Activated T-helper 1 cell treated with anti-CD3 and anti-CD28 coated beads, Interleukin-12 subunit alpha, Interleukin-12 subunit beta, Interleukin-2, Interleukin-4 antibody, amounts not matched to agents 30 ng/mL and 10 ng/mL and 1 ng/mL, durations not matched to agents 14 hours and 24 hours and 36 hours (primary cell): ENCODE results near the gene SMIM31. TPM values are rescaled to one million over a fixed set of nuclear protein-coding genes. Genes with fewer than 3 reads are reported as not detected.

Source experiments
- DNase-seq: peaks from one replicate; pipeline ENCODE4 v3.0.0; 2021; ENCODE audit warnings: low spot score
- H3K27ac Mint-ChIP-seq: one replicate; pipeline ENCODE4 v1.8.0; 2021; ENCODE audit warnings: mild to moderate bottlenecking, mixed read lengths
- H3K27me3 Mint-ChIP-seq: one replicate; pipeline ENCODE4 v1.8.0; 2022; ENCODE audit warnings: mild to moderate bottlenecking, moderate library complexity, mixed read lengths; ENCODE audit not compliant: insufficient read depth
- H3K36me3 Mint-ChIP-seq: one replicate; pipeline ENCODE4 v1.8.0; 2021; ENCODE audit warnings: low read depth, mixed read lengths
- H3K4me1 Mint-ChIP-seq: one replicate; pipeline ENCODE4 v1.8.0; 2021; ENCODE audit warnings: low read depth, mixed read lengths
- H3K4me3 Mint-ChIP-seq: one replicate; pipeline ENCODE4 v1.8.0; 2021; ENCODE audit warnings: mild to moderate bottlenecking, moderate library complexity, mixed read lengths
- H3K9me3 Mint-ChIP-seq: one replicate; pipeline ENCODE4 v1.8.0; 2021; ENCODE audit warnings: mixed read lengths
- intact Hi-C: fragments of 100-400 bp; cut with micrococcal nuclease; formaldehyde crosslinking; loops from one replicate; pipeline ENCODE4 v1.15.1; 2024
- total RNA-seq: library from RNA; stranded (reverse); gene quantifications from 2 replicates; pipeline ENCODE4 v1.2.3, GENCODE V29; 2022

The SMIM31 gene
- total RNA-seq, result not detected in 2 replicates

- no peaks in the 10 kb centered on the region for H3K4me1 Mint-ChIP-seq
- no peaks in the 10 kb centered on the region for H3K36me3 Mint-ChIP-seq
- DNase-seq, result no peak
- H3K27ac Mint-ChIP-seq, result no peak within 1 kb of the TSS
- no peaks in the 10 kb centered on the region for H3K27me3 Mint-ChIP-seq
- H3K9me3 Mint-ChIP-seq, result no peaks in the 10 kb centered on the region
- intact Hi-C loops, result no loop called here
- no peak within 1 kb of the TSS for H3K4me3 Mint-ChIP-seq
Measured at GRCh38 chr4:164753873-164754488, at the start of gene SMIM31. Gene SMIM31, plus strand, starts transcription at chr4:164754131. Its CDS starts 16,313 bp downstream, at chr4:164770444.

- intact Hi-C loops, result no loop called here
- peaks cover 5% of the 10 kb centered on the region for H3K27me3 Mint-ChIP-seq
Measured at GRCh38 chr4:164706675-164707074, 47.3 kb upstream of the SMIM31 start.

GRCh38 chr4:164716901-164717300 lies 37.0 kb upstream of the SMIM31 start:
- H3K4me3 Mint-ChIP-seq, result no peak overlapping the region
- H3K9me3 Mint-ChIP-seq, result no peaks in the 10 kb centered on the region
- H3K27me3 Mint-ChIP-seq, result peaks cover 4% of the 10 kb centered on the region
- DNase-seq, result no peak
- H3K27ac Mint-ChIP-seq, result no peak overlapping the region
- intact Hi-C loops, result no loop called here
- no peaks in the 10 kb centered on the region for H3K36me3 Mint-ChIP-seq
- no peaks in the 10 kb centered on the region for H3K4me1 Mint-ChIP-seq

More at GRCh38 chr4:164706675-164707074, 47.3 kb upstream of the SMIM31 start:
- Mint-ChIP-seq H3K4me1 (peaks cover under 1% of the 10 kb centered on the region), H3K4me3 (no peak overlapping the region), H3K36me3 (no peaks in the 10 kb centered on the region), H3K27ac (no peak overlapping the region), H3K9me3 (no peaks in the 10 kb centered on the region)
- DNase-seq, result no peak

DNA sequence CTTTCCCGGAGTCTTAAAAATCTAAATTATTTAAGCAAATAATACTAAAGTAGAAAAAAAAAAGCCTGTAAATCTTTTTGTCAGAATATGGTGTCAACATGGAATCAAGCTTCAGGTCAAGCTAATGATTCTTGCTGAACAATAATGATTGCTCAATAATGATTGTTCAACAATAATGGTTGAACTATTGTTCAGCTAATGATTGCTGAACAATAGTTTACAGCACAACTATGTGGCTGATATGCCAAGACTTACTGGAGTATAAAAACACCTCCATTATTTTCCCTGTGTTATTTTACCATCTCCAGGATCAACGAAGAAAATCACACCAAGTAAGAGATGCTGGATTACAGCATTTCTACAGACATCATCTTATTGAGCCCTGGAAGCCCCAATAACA lies 35.1 kb upstream of the SMIM31 start:
- DNase-seq, result no peak
- H3K4me1 Mint-ChIP-seq, result no peaks in the 10 kb centered on the region
- H3K4me3 Mint-ChIP-seq, result no peak overlapping the region
- no peak overlapping the region for H3K27ac Mint-ChIP-seq
- H3K36me3 Mint-ChIP-seq, result no peaks in the 10 kb centered on the region
- intact Hi-C loops, result no loop called here
- peaks cover 4% of the 10 kb centered on the region for H3K27me3 Mint-ChIP-seq
- no peaks in the 10 kb centered on the region for H3K9me3 Mint-ChIP-seq

GRCh38 chr4:164725066-164725465 lies 28.9 kb upstream of the SMIM31 start:
- no peaks in the 10 kb centered on the region for H3K9me3 Mint-ChIP-seq
- no peak overlapping the region for H3K4me3 Mint-ChIP-seq
- intact Hi-C loops, result no loop called here
- H3K27me3 Mint-ChIP-seq, result peaks cover 5% of the 10 kb centered on the region
- H3K4me1 Mint-ChIP-seq, result peaks cover 10% of the 10 kb centered on the region
- no peak for DNase-seq
- no peaks in the 10 kb centered on the region for H3K36me3 Mint-ChIP-seq
- H3K27ac Mint-ChIP-seq, result no peak overlapping the region

DNA sequence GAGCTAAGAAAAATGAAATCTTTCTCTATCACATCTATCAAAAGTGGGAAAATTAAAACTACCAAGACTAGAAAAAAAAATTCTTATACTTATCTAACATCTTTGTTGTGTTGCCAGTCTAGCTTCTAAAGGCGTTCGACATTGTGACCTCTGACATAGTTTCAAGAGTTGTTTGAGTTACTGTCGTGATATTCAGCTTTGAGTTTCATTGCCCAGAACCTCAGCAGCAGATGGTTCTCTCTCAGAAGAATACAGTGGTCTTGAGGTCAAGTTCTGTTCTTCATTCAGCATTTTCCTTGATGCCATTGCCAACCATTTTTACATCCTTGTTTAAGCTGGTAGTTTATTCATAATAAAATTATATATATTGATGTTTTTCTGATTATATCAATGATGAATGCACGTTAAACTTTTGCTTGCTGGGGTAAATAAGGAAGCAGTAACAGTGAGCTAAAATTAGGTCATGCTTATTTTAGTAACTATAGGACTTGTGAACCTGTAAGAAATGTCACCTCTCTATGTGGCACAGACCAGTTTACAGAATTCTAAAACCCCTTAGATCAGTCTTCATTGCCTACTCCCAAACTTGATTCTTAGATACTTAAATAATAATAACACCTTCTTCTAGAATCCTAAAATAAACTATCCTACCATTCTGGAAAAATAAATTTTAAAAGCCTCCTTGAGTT lies 23.1 kb upstream of the SMIM31 start:
- no peak for DNase-seq
- Mint-ChIP-seq H3K9me3 (no peaks in the 10 kb centered on the region), H3K36me3 (no peaks in the 10 kb centered on the region), H3K4me3 (no peak overlapping the region), H3K4me1 (no peaks in the 10 kb centered on the region), H3K27me3 (peaks cover 3% of the 10 kb centered on the region), H3K27ac (no peak overlapping the region)
- intact Hi-C loops, result no loop called here

GRCh38 chr4:164731827-164732474 lies 22.0 kb upstream of the SMIM31 start:
- intact Hi-C loops, result loop anchor here (2.0 kb wide), 2 partner anchors 31 to 1181 kb away; no protein-coding TSS in a partner anchor
- Mint-ChIP-seq H3K36me3 (no peaks in the 10 kb centered on the region), H3K9me3 (no peaks in the 10 kb centered on the region), H3K27ac (no peak overlapping the region), H3K4me3 (no peak overlapping the region), H3K4me1 (no peaks in the 10 kb centered on the region), H3K27me3 (peaks cover 3% of the 10 kb centered on the region)
- DNase-seq, result no peak

DNA sequence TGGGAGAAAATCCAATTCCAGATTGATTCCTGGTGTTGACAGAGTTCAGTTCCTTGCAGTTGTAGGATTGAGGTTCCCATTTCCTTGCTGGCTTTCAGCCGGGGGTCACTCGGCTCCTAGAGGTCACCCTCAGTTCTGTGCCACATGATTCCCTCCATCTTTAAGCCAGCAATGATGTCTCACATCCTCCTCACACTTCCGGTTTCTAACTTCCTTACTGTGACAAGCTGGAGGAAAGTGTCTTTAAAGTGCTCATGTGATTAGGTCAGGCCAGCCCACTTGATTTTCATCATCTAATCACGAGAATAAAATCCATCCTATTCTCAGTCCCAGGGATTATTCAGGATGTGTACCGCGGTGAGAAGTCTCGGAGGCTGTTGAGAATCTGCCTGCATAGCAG lies 19.4 kb upstream of the SMIM31 start:
- DNase-seq, result no peak
- Mint-ChIP-seq H3K27ac (no peak overlapping the region), H3K36me3 (no peaks in the 10 kb centered on the region), H3K4me3 (no peak overlapping the region), H3K4me1 (no peaks in the 10 kb centered on the region), H3K9me3 (no peaks in the 10 kb centered on the region), H3K27me3 (no peaks in the 10 kb centered on the region)
- intact Hi-C loops, result no loop called here

- H3K9me3 Mint-ChIP-seq, result no peaks in the 10 kb centered on the region
- intact Hi-C loops, result loop anchor here (1.0 kb wide), 1 partner anchor 1198 kb away; no protein-coding TSS in a partner anchor
- H3K27ac Mint-ChIP-seq, result no peak overlapping the region
- H3K4me3 Mint-ChIP-seq, result no peak overlapping the region
- H3K36me3 Mint-ChIP-seq, result no peaks in the 10 kb centered on the region
- H3K27me3 Mint-ChIP-seq, result no peaks in the 10 kb centered on the region
- H3K4me1 Mint-ChIP-seq, result no peaks in the 10 kb centered on the region
- no peak for DNase-seq
Measured at GRCh38 chr4:164748375-164748774, 5.6 kb upstream of the SMIM31 start.

DNA sequence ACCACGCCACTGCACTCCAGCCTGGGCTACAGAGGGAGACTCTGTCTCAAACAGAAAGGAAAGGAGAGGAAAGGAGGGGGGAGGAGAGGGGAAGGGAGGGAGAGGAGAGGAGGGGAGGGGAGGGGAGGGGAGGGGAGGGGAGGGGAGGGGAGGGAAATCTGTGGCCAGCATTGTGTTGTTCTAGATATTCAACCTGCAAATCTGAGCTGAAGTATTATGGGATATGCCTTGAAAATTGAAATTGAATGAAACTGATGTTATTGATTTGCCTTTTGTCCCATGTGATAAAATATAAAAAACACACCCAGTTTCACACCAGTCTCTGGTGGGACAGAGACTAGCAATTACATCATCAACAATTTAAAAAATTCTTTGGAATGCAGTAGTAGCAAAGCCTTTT lies 1.5 kb downstream of the SMIM31 start:
- intact Hi-C loops, result no loop called here
- Mint-ChIP-seq H3K27me3 (no peaks in the 10 kb centered on the region), H3K4me3 (no peak overlapping the region), H3K36me3 (no peaks in the 10 kb centered on the region), H3K4me1 (no peaks in the 10 kb centered on the region), H3K9me3 (no peaks in the 10 kb centered on the region), H3K27ac (no peak overlapping the region)
- no peak for DNase-seq

GRCh38 chr4:164756686-164757085 lies 2.8 kb downstream of the SMIM31 start:
- Mint-ChIP-seq H3K27ac (no peak overlapping the region), H3K4me1 (no peaks in the 10 kb centered on the region), H3K27me3 (no peaks in the 10 kb centered on the region), H3K36me3 (no peaks in the 10 kb centered on the region), H3K9me3 (no peaks in the 10 kb centered on the region), H3K4me3 (no peak overlapping the region)
- no peak for DNase-seq
- intact Hi-C loops, result no loop called here

DNA sequence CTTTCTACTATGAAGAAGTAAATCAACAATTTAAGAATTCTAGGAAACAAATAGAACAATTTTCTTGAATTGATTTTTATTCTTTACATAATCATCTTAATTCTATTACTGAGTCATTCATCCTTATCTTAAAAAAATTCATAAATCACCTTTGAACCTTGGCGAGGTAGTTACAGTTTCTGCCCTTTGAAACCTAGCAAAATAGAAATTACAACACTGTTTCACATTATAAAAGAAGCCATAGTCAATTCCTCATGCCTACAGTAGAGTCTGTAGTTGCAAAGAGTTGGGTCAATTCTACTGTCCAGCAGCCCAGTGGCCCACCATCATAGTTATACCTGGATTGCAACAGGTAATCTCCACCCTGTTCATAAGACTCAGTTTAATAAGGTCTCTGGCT lies 7.3 kb downstream of the SMIM31 start:
- no peak overlapping the region for H3K27ac Mint-ChIP-seq
- H3K9me3 Mint-ChIP-seq, result no peaks in the 10 kb centered on the region
- H3K36me3 Mint-ChIP-seq, result no peaks in the 10 kb centered on the region
- no peaks in the 10 kb centered on the region for H3K4me1 Mint-ChIP-seq
- peaks cover 9% of the 10 kb centered on the region for H3K27me3 Mint-ChIP-seq
- DNase-seq, result no peak
- no peak overlapping the region for H3K4me3 Mint-ChIP-seq
- intact Hi-C loops, result no loop called here

- no peak for DNase-seq
- no peak overlapping the region for H3K27ac Mint-ChIP-seq
- no peaks in the 10 kb centered on the region for H3K36me3 Mint-ChIP-seq
- H3K9me3 Mint-ChIP-seq, result no peaks in the 10 kb centered on the region
- intact Hi-C loops, result no loop called here
- H3K27me3 Mint-ChIP-seq, result peaks cover 13% of the 10 kb centered on the region
- no peak overlapping the region for H3K4me3 Mint-ChIP-seq
- H3K4me1 Mint-ChIP-seq, result no peaks in the 10 kb centered on the region
Measured at GRCh38 chr4:164761746-164762275, 7.9 kb downstream of the SMIM31 start.
